SK-N-SH treated with all-trans-retinoic acid at 6 μM for 48 hours (cell line): ENCODE data around the gene KCTD17.

Source experiments
- BACH2 ChIP-seq: fragments of 250-450 bp; sonication (Bioruptor Pico); IDR thresholded peaks from 2 replicates; pipeline ENCODE4 v1.9.0; 2021; ENCODE audit warnings: mild to moderate bottlenecking, borderline replicate concordance
- ESRRG ChIP-seq: fragments of 250-450 bp; sonication (Bioruptor Pico); IDR thresholded peaks from 2 replicates; pipeline ENCODE4 v1.6.1; 2021; ENCODE audit warnings: mild to moderate bottlenecking
- GLIS3 ChIP-seq: fragments of 250-450 bp; sonication (Bioruptor Pico); IDR thresholded peaks from 2 replicates; pipeline ENCODE4 v1.5.0; 2020; ENCODE audit warnings: mild to moderate bottlenecking, moderate library complexity
- PATZ1 ChIP-seq: fragments of 250-450 bp; sonication (Bioruptor Pico); IDR thresholded peaks from 2 replicates; pipeline ENCODE4 v1.8.0; 2020; ENCODE audit warnings: mild to moderate bottlenecking, moderate library complexity, borderline replicate concordance
- RARB ChIP-seq: fragments of 250-450 bp; sonication (Bioruptor Pico); IDR thresholded peaks from 2 replicates; pipeline ENCODE4 v1.8.0; 2021; ENCODE audit warnings: mild to moderate bottlenecking, moderate library complexity
- TCF4 ChIP-seq: fragments of 250-450 bp; sonication (Bioruptor Pico); IDR thresholded peaks from 2 replicates; pipeline ENCODE4 v1.8.0; 2021; ENCODE audit warnings: mild to moderate bottlenecking, moderate library complexity, borderline replicate concordance
- TOX ChIP-seq: fragments of 250-450 bp; sonication (Bioruptor Pico); IDR thresholded peaks from 2 replicates; pipeline ENCODE4 v1.8.0; 2021; ENCODE audit warnings: mild to moderate bottlenecking, moderate library complexity, borderline replicate concordance
- ZFP3 ChIP-seq: fragments of 250-450 bp; sonication (Bioruptor Pico); IDR thresholded peaks from 2 replicates; pipeline ENCODE4 v1.5.0; 2020; ENCODE audit warnings: mild to moderate bottlenecking, moderate library complexity
- ZFP30 ChIP-seq: fragments of 450-650 bp; formaldehyde crosslinking; IDR thresholded peaks from 2 replicates; pipeline ENCODE4 v1.5.0; 2022; ENCODE audit warnings: mild to moderate bottlenecking, moderate library complexity
- ZNF565 ChIP-seq: fragments of 450-650 bp; formaldehyde crosslinking; conservative IDR thresholded peaks from 2 replicates; pipeline ENCODE4 v1.5.0; 2020; ENCODE audit warnings: low read depth, mild to moderate bottlenecking, moderate library complexity
- ZNF70 ChIP-seq: fragments of 450-650 bp; formaldehyde crosslinking; IDR thresholded peaks from 2 replicates; pipeline ENCODE4 v1.5.0; 2020; ENCODE audit warnings: mild to moderate bottlenecking, moderate library complexity

GRCh38 chr22:37060801-37061610 lies 9.5 kb downstream of the KCTD17 start:
- TF ChIP-seq PATZ1 (CRISPR knock-in tag) (no peak), ZNF70 (CRISPR knock-in tag) (no peak), ZFP30 (CRISPR knock-in tag) (no peak), ZFP3 (CRISPR knock-in tag) (no peak), TOX (no peak), RARB (CRISPR knock-in tag) (no peak), TCF4 (CRISPR knock-in tag) (no peak), BACH2 (CRISPR knock-in tag) (no peak), GLIS3 (CRISPR knock-in tag) (no peak), ESRRG (no peak), ZNF565 (CRISPR knock-in tag) (no peak)
